Brain microvascular endothelial cell (primary cell): ENCODE results near the gene MAMDC2.

ENCODE experiments used
- DNase-seq: peaks from one replicate; pipeline ENCODE4 v3.0.0-alpha.2; 2020
- H3K27ac ChIP-seq: fragments of 250-450 bp; sonication (Bioruptor Pico); 2 replicates; pipeline ENCODE4 v1.5.1; 2020; ENCODE audit warnings: mild to moderate bottlenecking, moderate library complexity
- H3K27me3 ChIP-seq: fragments of 250-450 bp; sonication (Bioruptor Pico); replicated peaks from 2 replicates; pipeline ENCODE4 v1.5.1; 2020; ENCODE audit warnings: mild to moderate bottlenecking
- H3K36me3 ChIP-seq: fragments of 250-450 bp; sonication (Bioruptor Pico); replicated peaks from 2 replicates; pipeline ENCODE4 v1.5.1; 2020; ENCODE audit warnings: mild to moderate bottlenecking
- H3K4me3 ChIP-seq: 2 replicates; pipeline ENCODE4 v1.5.1; 2011; ENCODE audit warnings: low read depth, mild to moderate bottlenecking, control low read depth, low read length, moderate library complexity
- CTCF ChIP-seq: IDR thresholded peaks from 2 replicates; pipeline ENCODE4 v1.5.1; 2011; ENCODE audit warnings: low read depth, mild to moderate bottlenecking, moderate library complexity, low read length, control low read depth, inconsistent platforms; ENCODE audit errors: missing control alignments
- in situ Hi-C: cut with HindIII; loops from 2 replicates; pipeline ENCODE4 v1.10.0; 2017; ENCODE audit warnings: low sequenced_read_pairs, low pct_ligation_motif_present

MAMDC2 gene

GRCh38 chr9:70069704-70070103, 26.1 kb downstream of the MAMDC2 start:
- H3K4me3 ChIP-seq, result no peak overlapping the region
- no peak for DNase-seq
- in situ Hi-C loops, result no loop called here

GRCh38 chr9:70073193-70073592, 29.5 kb downstream of the MAMDC2 start:
- Histone ChIP-seq H3K27ac (no peak overlapping the region), H3K36me3 (no peaks in the 10 kb centered on the region), H3K27me3 (no peaks in the 10 kb centered on the region), H3K4me3 (no peak overlapping the region)
- in situ Hi-C loops, result no loop called here
- DNase-seq, result peak; percentile 51
- no peak for TF ChIP-seq CTCF

More at GRCh38 chr9:70069704-70070103, 26.1 kb downstream of the MAMDC2 start:
- no peaks in the 10 kb centered on the region for H3K27me3 ChIP-seq
- H3K27ac ChIP-seq, result no peak overlapping the region
- no peak for TF ChIP-seq CTCF
- no peaks in the 10 kb centered on the region for H3K36me3 ChIP-seq

- Histone ChIP-seq H3K36me3 (no peaks in the 10 kb centered on the region), H3K27ac (no peak overlapping the region), H3K27me3 (no peaks in the 10 kb centered on the region), H3K4me3 (no peak overlapping the region)
- TF ChIP-seq CTCF, result no peak
- no peak for DNase-seq
- in situ Hi-C loops, result no loop called here
Measured at GRCh38 chr9:70073756-70074155, 30.1 kb downstream of the MAMDC2 start.

GRCh38 chr9:70076678-70077077, 33.0 kb downstream of the MAMDC2 start:
- Histone ChIP-seq H3K27ac (no peak overlapping the region), H3K4me3 (no peak overlapping the region), H3K27me3 (no peaks in the 10 kb centered on the region), H3K36me3 (no peaks in the 10 kb centered on the region)
- no peak for DNase-seq
- in situ Hi-C loops, result no loop called here
- TF ChIP-seq CTCF, result no peak

- Histone ChIP-seq H3K36me3 (no peaks in the 10 kb centered on the region), H3K4me3 (no peak overlapping the region), H3K27me3 (no peaks in the 10 kb centered on the region), H3K27ac (no peak overlapping the region)
- no peak for TF ChIP-seq CTCF
- no peak for DNase-seq
- in situ Hi-C loops, result no loop called here
Measured at GRCh38 chr9:70079417-70080037, 35.9 kb downstream of the MAMDC2 start.

- in situ Hi-C loops, result no loop called here
- DNase-seq, result peak; percentile 71
- no peak for TF ChIP-seq CTCF
- Histone ChIP-seq H3K4me3 (no peak overlapping the region), H3K27ac (no peak overlapping the region), H3K36me3 (no peaks in the 10 kb centered on the region), H3K27me3 (no peaks in the 10 kb centered on the region)
Measured at GRCh38 chr9:70080481-70081119, 37.0 kb downstream of the MAMDC2 start.
